Epithelial cell of proximal tubule (primary cell): ENCODE measurements around the gene ZMYM2. TPM values are rescaled to one million over a fixed set of nuclear protein-coding genes. Genes with fewer than 3 reads are reported as not detected.

Source experiments
- DNase-seq: peaks from one replicate; pipeline ENCODE4 v3.0.0-alpha.2; 2011; ENCODE audit warnings: low read depth
- H3K4me3 ChIP-seq: 2 replicates; pipeline ENCODE4 v1.5.1; 2011; ENCODE audit warnings: low read depth, mild to moderate bottlenecking, low read length
- CTCF ChIP-seq: conservative IDR thresholded peaks from 2 replicates; pipeline ENCODE4 v1.5.1; 2012; ENCODE audit warnings: low read depth, mild to moderate bottlenecking, low read length
- total RNA-seq: library from RNA; depleted of rRNA; stranded (reverse); fragments of >200 nt; gene quantifications from 2 replicates; pipeline ENCODE4 v1.2.3, GENCODE V29; 2015

The ZMYM2 gene
- total RNA-seq, 1 donor from 2014 or later: 27.9 TPM

GRCh38 chr13:20057214-20057613 lies 98.7 kb downstream of the ZMYM2 start:
- no peak overlapping the region for H3K4me3 ChIP-seq
- no peak for TF ChIP-seq CTCF
- no peak for DNase-seq

- no peak for TF ChIP-seq CTCF
- no peak for DNase-seq
These were observed 99.4 kb downstream of the ZMYM2 start for GRCh38 chr13:20057963-20058362.

GRCh38 chr13:20058476-20058875 lies 99.9 kb downstream of the ZMYM2 start:
- no peak for TF ChIP-seq CTCF
- no peak for DNase-seq
- H3K4me3 ChIP-seq: no peak overlapping the region

More at GRCh38 chr13:20057963-20058362, 99.4 kb downstream of the ZMYM2 start:
- H3K4me3 ChIP-seq: no peak overlapping the region

DNA sequence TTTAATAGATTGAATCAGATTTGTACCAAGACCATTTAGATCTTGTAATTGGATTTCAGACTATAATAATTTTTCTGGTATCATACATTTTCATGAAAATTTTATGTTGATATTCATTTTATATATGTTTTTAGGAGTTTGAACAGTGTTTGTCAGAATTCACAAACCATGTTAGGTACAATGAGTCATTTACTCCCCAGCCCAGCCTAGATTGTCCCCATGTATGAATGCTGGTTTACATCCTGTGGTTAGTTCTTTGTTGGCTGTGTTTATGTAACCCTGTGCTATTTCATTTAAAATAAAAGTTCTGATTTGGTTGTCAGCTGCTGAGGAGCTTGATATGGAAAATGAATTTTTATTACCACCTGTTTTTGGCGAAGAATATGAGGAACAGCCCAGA lies 105.6 kb downstream of the ZMYM2 start:
- DNase-seq: no peak
- no peak for TF ChIP-seq CTCF
- no peak overlapping the region for H3K4me3 ChIP-seq

DNA sequence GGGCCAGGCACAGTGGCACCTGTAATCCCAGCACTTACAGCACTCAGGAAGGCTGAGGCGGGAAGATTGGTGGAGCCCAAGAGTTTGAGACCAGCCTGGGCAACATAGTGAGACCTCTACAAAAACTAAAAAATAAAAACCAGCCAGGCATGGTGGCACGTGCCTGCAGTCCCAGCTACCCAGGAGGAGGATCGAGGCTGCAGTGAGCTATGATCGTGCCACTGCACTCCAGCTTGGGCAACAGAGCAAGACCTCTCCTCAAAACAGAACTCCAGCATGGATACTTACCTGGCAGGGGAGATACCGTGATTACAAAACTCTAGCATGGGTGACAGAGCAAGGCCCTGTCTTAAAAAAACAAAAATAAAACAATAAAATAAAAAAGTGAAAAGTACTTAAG lies 107.0 kb downstream of the ZMYM2 start:
- no peak overlapping the region for H3K4me3 ChIP-seq
- DNase-seq: no peak
- no peak for TF ChIP-seq CTCF

GRCh38 chr13:20069956-20070355 lies 111.4 kb downstream of the ZMYM2 start:
- TF ChIP-seq CTCF: no peak
- DNase-seq: no peak
- no peak overlapping the region for H3K4me3 ChIP-seq

DNA sequence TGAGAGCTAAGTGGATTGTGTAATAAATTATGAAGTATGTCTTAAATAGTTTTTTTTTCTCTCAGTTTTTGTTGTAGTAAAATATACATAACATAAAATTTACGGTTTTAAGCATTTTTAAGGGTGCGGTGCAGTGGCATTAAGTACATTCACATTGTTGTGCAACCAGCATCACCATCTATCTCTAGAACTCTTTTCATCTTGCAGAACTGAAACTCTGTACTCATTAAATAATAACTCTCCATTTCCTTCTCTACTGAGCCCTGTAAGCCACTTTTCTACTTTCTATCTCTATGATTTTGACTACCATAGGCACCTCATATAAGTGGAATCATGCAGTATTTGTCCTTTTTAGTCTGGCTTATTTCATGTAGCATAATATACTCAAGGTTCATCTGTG lies 115.2 kb downstream of the ZMYM2 start:
- DNase-seq: no peak
- no peak overlapping the region for H3K4me3 ChIP-seq
- TF ChIP-seq CTCF: no peak
